ENCODE data around the gene RHBDF2.
"Not testable (repeated sequence)": the region's sequence is repeated elsewhere in the genome, so short reads cannot be mapped to it uniquely, and the experiment has no call there.

Gene RHBDF2

DNA sequence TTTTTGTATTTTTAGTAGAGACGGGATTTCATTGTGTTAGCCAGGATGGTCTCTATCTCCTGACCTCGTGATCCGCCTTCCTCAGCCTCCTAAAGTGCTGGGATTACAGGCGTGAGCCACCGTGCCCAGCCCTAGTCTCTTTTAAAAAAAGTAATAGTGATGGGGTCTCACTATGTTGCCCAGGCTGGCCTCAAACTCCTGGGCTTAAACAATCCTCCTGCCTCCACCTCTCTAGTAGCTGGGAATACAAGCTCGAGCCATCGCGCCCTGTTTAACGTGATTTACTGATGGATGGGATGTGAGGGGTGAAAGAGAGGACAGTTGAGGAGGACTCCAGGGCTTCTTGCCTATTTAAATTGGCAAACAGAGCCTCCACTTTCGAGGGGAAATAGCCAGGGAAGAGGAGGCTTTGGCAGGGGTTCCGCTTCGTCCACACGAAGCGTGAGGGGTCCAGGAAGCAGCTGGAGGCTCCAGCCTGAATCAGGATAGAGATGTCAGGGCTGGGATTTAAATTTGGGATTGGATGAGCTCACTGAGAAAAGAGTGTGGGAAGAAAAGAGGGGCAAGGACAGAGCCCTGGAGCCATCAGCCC lies 7.3 kb upstream of the RHBDF2 start:
- H3K27me3 ChIP-seq (ENCODE audit: insufficient read depth, low read length); H3K9ac ChIP-seq (ENCODE audit: low read depth, low read length); H3K4me1 ChIP-seq (ENCODE audit: insufficient read depth, low read length); H3K36me3 ChIP-seq (ENCODE audit: insufficient read depth, low read length); H3K9me3 ChIP-seq (ENCODE audit: insufficient read depth, low read depth, low read length); H3K27ac ChIP-seq (ENCODE audit: low read depth, low read length); H3K4me3 ChIP-seq (ENCODE audit: low read length): not testable (repeated sequence)
- WGBS = 90% methylated on average over 14 of the region's 14 CpGs

DNA sequence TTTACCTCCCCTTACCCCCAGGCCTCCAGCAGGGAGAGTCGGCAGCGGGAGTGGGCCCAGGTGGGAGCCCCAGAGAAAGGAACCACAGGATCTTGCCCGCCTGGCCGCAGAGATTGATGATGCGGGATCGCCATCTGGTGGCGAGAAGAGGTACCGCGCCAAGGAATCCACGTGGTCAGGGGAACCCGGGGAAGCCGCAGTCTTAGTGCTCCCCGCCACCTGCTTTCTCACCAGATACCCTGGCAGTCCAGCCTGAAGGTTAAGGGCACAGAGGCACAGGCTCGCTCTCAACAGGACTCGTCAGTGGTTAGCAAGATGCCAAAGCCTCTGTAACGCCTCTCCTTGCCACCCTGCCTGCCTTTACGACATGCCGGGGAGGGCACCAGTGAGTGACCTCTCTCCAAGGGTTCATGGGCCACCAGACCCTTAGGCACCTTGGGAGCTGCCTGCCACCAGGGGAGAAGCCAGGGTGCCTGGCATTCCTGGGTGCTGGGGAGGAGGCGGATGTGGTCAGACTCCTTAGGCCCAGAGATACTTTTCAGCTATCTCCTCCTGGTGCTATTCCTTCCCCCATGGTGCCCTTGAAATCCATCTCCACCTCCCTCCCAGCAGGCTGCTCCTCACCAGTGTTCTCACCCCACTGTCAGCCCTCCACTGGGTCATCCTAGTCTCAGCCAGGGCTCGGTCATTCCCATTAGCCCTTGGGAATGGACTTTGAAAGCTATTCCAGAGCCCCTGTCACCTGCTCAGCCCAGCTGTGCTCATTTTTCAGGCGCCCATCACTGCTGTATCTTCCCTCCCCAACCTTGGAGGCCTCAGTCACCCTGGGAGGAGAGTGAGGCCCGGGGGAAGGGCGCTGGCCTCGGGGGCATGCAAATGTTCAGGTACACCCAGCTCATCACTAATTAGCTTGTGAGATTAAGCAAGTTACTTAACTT lies 5.5 kb upstream of the RHBDF2 start:
- no peaks in the 10 kb centered on the region for H3K36me3 ChIP-seq (ENCODE audit: insufficient read depth, low read length)
- peaks cover 9% of the 10 kb centered on the region; the same call in 1 of the 2 replicates for H3K27me3 ChIP-seq (ENCODE audit: insufficient read depth, low read length)
- no peak overlapping the region for H3K9ac ChIP-seq (ENCODE audit: low read depth, low read length)
- peak overlapping the region; percentile 14; the same call in 1 of the 2 replicates for H3K4me3 ChIP-seq (ENCODE audit: low read length)
- H3K4me1 ChIP-seq (ENCODE audit: insufficient read depth, low read length) = peaks cover 5% of the 10 kb centered on the region; the same call in 1 of the 2 replicates
- WGBS = 32% methylated on average over 24 of the region's 24 CpGs
- no peak overlapping the region for H3K27ac ChIP-seq (ENCODE audit: low read depth, low read length)
- no peaks in the 10 kb centered on the region for H3K9me3 ChIP-seq (ENCODE audit: insufficient read depth, low read depth, low read length)

DNA sequence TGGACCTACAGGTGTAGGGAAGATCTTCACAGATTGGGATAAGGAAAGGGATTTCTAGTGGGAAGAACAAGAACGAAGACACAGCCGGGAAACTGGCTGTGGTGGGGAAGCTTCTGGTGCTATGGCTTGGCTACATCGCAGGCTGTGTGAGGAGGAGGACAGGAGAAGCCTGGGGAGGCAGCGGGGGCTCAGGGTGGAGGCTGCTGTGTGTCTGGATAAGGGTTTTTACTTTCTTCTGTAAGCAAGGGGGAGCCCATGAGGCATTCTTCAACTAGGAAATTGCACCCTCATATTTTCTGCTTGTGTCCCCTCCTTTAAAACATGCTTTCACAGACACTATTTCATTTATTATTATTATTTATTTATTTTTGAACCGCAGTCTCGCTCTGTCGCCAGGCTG lies 2.9 kb upstream of the RHBDF2 start:
- H3K27ac ChIP-seq (ENCODE audit: low read depth, low read length) = no peak overlapping the region
- H3K4me1 ChIP-seq (ENCODE audit: insufficient read depth, low read length) = peaks cover 19% of the 10 kb centered on the region
- H3K36me3 ChIP-seq (ENCODE audit: insufficient read depth, low read length) = no peaks in the 10 kb centered on the region
- 66% methylated on average over 6 of the region's 7 CpGs for WGBS
- no peak overlapping the region for H3K4me3 ChIP-seq (ENCODE audit: low read length)
- no peak overlapping the region for H3K9ac ChIP-seq (ENCODE audit: low read depth, low read length)
- H3K9me3 ChIP-seq (ENCODE audit: insufficient read depth, low read depth, low read length) = no peaks in the 10 kb centered on the region
- peaks cover 13% of the 10 kb centered on the region for H3K27me3 ChIP-seq (ENCODE audit: insufficient read depth, low read length)

DNA sequence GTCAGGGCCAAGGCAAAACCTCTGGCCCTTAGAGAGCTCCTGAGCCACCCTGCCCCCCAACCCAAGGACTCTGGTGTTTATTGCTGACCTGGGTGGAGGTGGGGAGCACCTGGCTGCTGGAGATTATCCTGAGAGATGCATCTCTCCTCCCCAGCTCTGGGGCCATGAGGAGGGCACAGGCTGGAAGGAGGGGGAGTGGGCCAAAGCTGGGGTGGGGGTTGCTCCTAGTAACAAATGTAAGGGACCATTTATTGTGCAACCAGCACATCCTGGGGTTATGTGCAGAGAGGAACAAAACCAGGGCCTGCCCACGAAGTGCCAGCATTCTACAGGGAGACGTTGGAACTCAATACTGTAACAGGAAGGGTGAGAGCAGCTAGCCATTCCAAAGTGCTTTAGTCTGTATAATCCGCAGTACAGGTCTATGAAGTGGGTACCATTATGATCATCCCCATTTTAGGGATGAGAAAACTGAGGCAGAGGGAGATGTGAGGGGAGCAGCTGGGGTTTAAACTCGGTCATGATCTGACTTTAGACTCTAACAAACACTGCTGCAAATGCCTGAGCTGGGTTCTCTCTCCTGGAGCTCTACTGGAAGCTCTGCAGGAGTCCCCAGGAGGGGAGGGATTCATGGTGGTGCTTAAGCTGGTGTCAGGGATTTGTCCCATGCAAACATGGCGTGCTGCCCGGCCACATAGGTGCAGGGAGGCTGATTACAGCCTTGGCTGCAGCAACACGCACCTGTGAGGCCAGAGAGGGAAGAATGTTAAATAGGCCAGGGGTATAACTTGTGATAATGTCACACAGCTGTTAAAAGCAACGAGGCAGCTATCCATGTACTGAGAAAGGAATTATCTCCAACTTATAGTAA lies 1.4 kb upstream of the RHBDF2 start:
- WGBS = 89% methylated on average over 7 of the region's 8 CpGs
- Histone ChIP-seq H3K9me3 (ENCODE audit: insufficient read depth, low read depth, low read length) (no peaks in the 10 kb centered on the region), H3K27me3 (ENCODE audit: insufficient read depth, low read length) (peaks cover 13% of the 10 kb centered on the region), H3K9ac (ENCODE audit: low read depth, low read length) (no peak overlapping the region), H3K27ac (ENCODE audit: low read depth, low read length) (no peak overlapping the region), H3K36me3 (ENCODE audit: insufficient read depth, low read length) (no peaks in the 10 kb centered on the region), H3K4me1 (ENCODE audit: insufficient read depth, low read length) (peaks cover 35% of the 10 kb centered on the region), H3K4me3 (ENCODE audit: low read length) (no peak overlapping the region)

DNA sequence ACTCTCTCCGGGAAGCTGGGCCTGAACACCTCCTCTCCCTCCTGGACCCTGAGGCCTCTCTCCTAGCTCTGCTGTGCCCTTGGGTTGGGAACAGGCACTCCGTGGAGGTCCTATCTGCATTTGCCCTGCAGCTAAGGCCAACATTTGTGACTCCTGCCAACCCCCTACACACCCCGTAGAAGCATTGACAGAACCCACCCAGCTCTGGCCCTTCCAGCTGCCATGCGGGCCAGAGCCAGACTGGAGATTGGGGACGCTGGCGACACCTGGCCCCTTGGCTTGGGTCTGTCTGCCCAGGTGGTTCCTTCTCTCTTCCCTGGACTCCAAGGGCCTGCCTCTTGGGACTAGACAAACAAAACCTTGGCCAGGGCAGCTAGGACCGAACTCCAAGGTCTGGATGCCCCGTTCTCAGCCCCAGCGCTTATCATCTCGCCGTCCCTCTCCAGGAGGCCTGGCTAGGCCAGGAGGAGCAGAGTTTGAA lies 644 bp upstream of the RHBDF2 start:
- no peaks in the 10 kb centered on the region for H3K36me3 ChIP-seq (ENCODE audit: insufficient read depth, low read length)
- peak overlapping the region; percentile 82 for H3K4me3 ChIP-seq (ENCODE audit: low read length)
- peaks cover 40% of the 10 kb centered on the region for H3K4me1 ChIP-seq (ENCODE audit: insufficient read depth, low read length)
- no peak overlapping the region; the same call in 1 of the 2 replicates for H3K27ac ChIP-seq (ENCODE audit: low read depth, low read length)
- H3K9me3 ChIP-seq (ENCODE audit: insufficient read depth, low read depth, low read length) = no peaks in the 10 kb centered on the region
- H3K27me3 ChIP-seq (ENCODE audit: insufficient read depth, low read length) = peaks cover 9% of the 10 kb centered on the region
- H3K9ac ChIP-seq (ENCODE audit: low read depth, low read length) = no peak overlapping the region
- 71% methylated on average over 11 of the region's 11 CpGs for WGBS

DNA sequence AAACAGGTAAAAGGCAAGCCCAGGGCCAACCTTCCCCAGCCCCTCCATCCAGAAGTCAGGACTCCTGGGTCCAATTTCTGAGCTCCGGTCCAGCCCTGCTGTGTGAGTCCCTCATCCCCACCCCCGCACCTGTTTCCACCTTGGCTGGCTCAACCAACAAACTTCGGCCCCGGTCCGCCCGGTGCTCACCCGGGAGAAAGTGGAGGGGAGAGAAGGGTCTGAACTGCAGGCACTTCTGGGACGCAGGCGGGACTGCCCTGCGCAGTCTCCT lies 541 bp downstream of the RHBDF2 start:
- Histone ChIP-seq H3K27me3 (ENCODE audit: insufficient read depth, low read length) (peaks cover 5% of the 10 kb centered on the region; the same call in 1 of the 2 replicates), H3K4me1 (ENCODE audit: insufficient read depth, low read length) (peaks cover 40% of the 10 kb centered on the region), H3K4me3 (ENCODE audit: low read length) (peak overlapping the region; percentile 82), H3K9me3 (ENCODE audit: insufficient read depth, low read depth, low read length) (no peaks in the 10 kb centered on the region), H3K36me3 (ENCODE audit: insufficient read depth, low read length) (no peaks in the 10 kb centered on the region), H3K27ac (ENCODE audit: low read depth, low read length) (no peak overlapping the region), H3K9ac (ENCODE audit: low read depth, low read length) (peak overlapping the region; percentile 84)
- WGBS = 1% methylated on average over 10 of the region's 10 CpGs

DNA sequence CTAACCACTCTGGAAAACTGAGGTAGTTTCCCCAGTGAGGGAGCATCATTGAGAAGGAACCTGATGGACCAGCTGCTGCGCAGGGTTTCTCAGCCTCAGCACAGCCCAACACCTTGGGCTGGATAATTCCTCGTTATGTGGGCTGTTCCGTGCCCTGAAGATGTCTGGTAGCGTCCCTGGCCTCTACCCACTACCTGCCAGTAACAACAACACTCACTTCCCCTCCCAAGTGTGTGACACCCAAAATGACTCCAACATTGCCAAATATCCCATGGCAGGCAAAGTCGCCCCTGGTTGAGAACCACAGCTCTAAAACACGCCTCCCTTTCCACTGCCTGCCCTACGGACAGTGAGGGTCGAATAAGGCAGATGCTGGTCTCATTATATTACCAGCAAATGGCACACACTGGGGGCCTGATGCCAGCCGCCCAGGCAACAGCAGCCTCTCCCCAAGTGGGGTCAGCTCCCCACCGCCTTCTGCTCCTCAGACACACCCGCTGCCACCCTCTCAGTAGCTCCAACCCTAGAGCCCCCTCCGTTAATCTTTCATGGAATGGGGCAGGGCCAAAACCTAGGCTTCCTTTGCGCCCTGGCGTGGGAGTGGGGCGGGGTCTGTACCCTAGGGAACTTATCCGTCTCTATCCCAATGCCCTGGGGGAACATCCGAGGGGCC lies 1.0 kb downstream of the RHBDF2 start:
- WGBS = 43% methylated on average over 17 of the region's 17 CpGs
- Histone ChIP-seq H3K4me3 (ENCODE audit: low read length) (peak overlapping the region; percentile 82), H3K9ac (ENCODE audit: low read depth, low read length) (peak overlapping the region; percentile 84; the same call in 1 of the 2 replicates), H3K4me1 (ENCODE audit: insufficient read depth, low read length) (peaks cover 40% of the 10 kb centered on the region), H3K9me3 (ENCODE audit: insufficient read depth, low read depth, low read length) (no peaks in the 10 kb centered on the region), H3K27ac (ENCODE audit: low read depth, low read length) (no peak overlapping the region), H3K27me3 (ENCODE audit: insufficient read depth, low read length) (peaks cover 5% of the 10 kb centered on the region; the same call in 1 of the 2 replicates), H3K36me3 (ENCODE audit: insufficient read depth, low read length) (no peaks in the 10 kb centered on the region)

DNA sequence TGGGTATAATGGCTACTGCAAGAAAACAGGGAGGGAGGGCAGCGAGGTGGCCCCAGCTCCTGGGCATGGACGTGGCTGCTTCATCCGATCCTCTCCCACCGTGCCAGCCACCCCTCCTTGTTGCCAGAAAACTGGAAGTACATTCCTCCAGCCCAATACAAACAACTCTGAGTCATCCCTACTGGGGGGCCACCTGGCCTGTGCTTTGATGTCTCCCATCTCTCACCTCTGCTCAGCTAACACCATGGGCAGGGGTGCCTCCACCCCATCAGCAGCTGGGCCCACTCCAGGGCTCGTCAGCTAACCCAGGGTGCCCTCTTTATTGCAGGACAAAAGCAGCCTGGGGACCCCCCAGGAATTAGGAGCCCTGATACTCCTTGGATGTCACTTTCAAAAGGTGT lies 2.0 kb downstream of the RHBDF2 start:
- WGBS = 69% methylated on average over 5 of the region's 5 CpGs
- Histone ChIP-seq H3K9ac (ENCODE audit: low read depth, low read length) (no peak overlapping the region), H3K9me3 (ENCODE audit: insufficient read depth, low read depth, low read length) (no peaks in the 10 kb centered on the region), H3K4me3 (ENCODE audit: low read length) (no peak overlapping the region), H3K27me3 (ENCODE audit: insufficient read depth, low read length) (peaks cover 5% of the 10 kb centered on the region; the same call in 1 of the 2 replicates), H3K27ac (ENCODE audit: low read depth, low read length) (no peak overlapping the region), H3K4me1 (ENCODE audit: insufficient read depth, low read length) (peaks cover 40% of the 10 kb centered on the region), H3K36me3 (ENCODE audit: insufficient read depth, low read length) (no peaks in the 10 kb centered on the region)

DNA sequence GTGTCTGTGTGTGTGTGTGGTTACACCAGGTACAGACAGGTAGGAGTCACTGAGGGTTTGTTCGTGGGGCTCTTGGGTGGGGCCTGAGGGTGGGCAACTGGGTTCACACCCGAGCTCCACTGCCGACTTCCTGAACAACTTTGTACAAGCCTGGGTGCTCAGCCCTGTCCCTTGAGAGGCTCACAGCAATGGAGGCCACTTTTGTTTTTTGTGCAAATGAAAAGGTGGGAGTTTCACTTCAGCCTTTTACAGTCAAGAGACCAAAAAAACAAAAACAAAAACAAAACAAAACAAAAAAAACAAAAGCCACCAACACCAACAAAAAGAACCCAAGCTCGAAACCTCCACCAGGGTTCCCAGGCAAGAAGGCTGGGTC lies 2.4 kb downstream of the RHBDF2 start:
- H3K27ac ChIP-seq (ENCODE audit: low read depth, low read length) = no peak overlapping the region
- H3K27me3 ChIP-seq (ENCODE audit: insufficient read depth, low read length) = peaks cover 5% of the 10 kb centered on the region; the same call in 1 of the 2 replicates
- peaks cover 40% of the 10 kb centered on the region for H3K4me1 ChIP-seq (ENCODE audit: insufficient read depth, low read length)
- no peak overlapping the region for H3K9ac ChIP-seq (ENCODE audit: low read depth, low read length)
- H3K4me3 ChIP-seq (ENCODE audit: low read length) = no peak overlapping the region
- no peaks in the 10 kb centered on the region for H3K36me3 ChIP-seq (ENCODE audit: insufficient read depth, low read length)
- WGBS = 76% methylated on average over 4 of the region's 4 CpGs
- H3K9me3 ChIP-seq (ENCODE audit: insufficient read depth, low read depth, low read length) = no peaks in the 10 kb centered on the region

DNA sequence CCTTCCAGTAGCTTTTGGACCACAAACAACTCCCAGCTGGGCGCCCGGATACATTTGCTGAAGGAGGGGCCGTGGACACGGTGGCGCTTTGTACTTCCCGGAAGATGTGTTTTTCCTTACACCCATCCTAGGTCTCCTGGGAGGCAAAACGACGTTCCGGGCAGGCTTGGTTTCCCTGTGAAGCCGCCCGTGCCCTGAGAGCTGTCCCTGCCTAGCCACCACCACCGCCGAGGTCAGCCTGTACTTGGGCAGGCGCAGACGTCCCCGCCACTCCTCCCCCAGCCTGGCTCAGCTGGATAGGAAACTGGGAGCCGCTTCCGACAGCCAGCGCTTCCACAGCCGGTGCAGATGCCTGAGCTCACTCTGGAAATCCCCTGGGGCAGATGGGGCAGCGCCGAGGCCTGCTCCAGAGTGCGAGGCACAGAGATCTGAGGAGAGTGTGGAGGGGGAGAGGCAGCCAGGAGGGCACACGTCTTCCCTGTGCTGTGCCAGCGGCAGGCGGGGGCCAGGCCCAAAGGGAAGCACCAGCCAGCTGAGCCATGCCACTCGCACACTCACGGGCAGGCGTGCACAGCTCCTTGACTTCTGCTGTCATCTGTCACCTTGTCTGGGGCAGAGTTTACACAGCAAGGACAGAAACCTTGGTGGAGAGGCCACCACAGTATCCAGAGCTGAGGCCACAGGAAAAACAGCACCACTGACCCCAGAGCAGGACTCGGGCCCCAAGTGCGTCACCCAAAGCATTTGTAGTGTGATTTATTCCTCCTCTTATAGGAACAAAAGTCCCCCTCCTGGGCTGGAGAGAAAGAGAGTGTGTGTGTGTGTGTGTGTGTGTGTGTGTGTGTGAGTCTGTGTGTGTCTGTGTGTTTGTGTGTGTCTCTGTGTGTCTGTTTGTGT lies 3.0 kb downstream of the RHBDF2 start:
- Histone ChIP-seq H3K27ac (ENCODE audit: low read depth, low read length) (0 out of 2 replicates have a peak overlapping the region, but pooled peaks have one; percentile 40), H3K4me3 (ENCODE audit: low read length) (no peak overlapping the region), H3K36me3 (ENCODE audit: insufficient read depth, low read length) (no peaks in the 10 kb centered on the region), H3K27me3 (ENCODE audit: insufficient read depth, low read length) (peaks cover 5% of the 10 kb centered on the region; the same call in 1 of the 2 replicates), H3K9me3 (ENCODE audit: insufficient read depth, low read depth, low read length) (no peaks in the 10 kb centered on the region), H3K9ac (ENCODE audit: low read depth, low read length) (no peak overlapping the region), H3K4me1 (ENCODE audit: insufficient read depth, low read length) (peaks cover 45% of the 10 kb centered on the region)
- 38% methylated on average over 31 of the region's 31 CpGs for WGBS

Data from HUES64 (cell line).